GM19328 (cell line): ENCODE results near the gene ARHGAP10.
A peak's percentile ranks its signal among the peaks of the same experiment; 100 is the strongest.

Experiments used
- ATAC-seq: cut with Tn5 transposase; IDR thresholded peaks from one replicate; pipeline ENCODE4 v1.9.1; 2021; ENCODE audit warnings: mild to moderate bottlenecking, moderate library complexity; ENCODE audit not compliant: unreplicated experiment

ARHGAP10 gene

GRCh38 chr4:148023512-148024181, 291.8 kb downstream of the ARHGAP10 start:
- ATAC-seq: no peak

- ATAC-seq: no peak
Observed at GRCh38 chr4:148025981-148026380, 294.1 kb downstream of the ARHGAP10 start.

- ATAC-seq: no peak
Observed at GRCh38 chr4:148027201-148027600, 295.3 kb downstream of the ARHGAP10 start.

GRCh38 chr4:148029781-148030180, 297.9 kb downstream of the ARHGAP10 start:
- ATAC-seq: no peak

GRCh38 chr4:148030193-148030873, 298.4 kb downstream of the ARHGAP10 start:
- no peak for ATAC-seq

- ATAC-seq: no peak
Observed at GRCh38 chr4:148034813-148035212, 302.9 kb downstream of the ARHGAP10 start.

GRCh38 chr4:148041606-148042329, 309.9 kb downstream of the ARHGAP10 start:
- ATAC-seq: no peak

GRCh38 chr4:148044089-148044911, 312.4 kb downstream of the ARHGAP10 start:
- ATAC-seq: peak; percentile 2

GRCh38 chr4:148044912-148045352, 313.0 kb downstream of the ARHGAP10 start:
- peak; percentile 94 for ATAC-seq

- no peak for ATAC-seq
Observed at GRCh38 chr4:148048598-148048997, 316.7 kb downstream of the ARHGAP10 start.

GRCh38 chr4:148051403-148051802, 319.5 kb downstream of the ARHGAP10 start:
- no peak for ATAC-seq

GRCh38 chr4:148052448-148052847, 320.6 kb downstream of the ARHGAP10 start:
- no peak for ATAC-seq

- ATAC-seq: no peak
Observed at GRCh38 chr4:148053298-148054003, 321.6 kb downstream of the ARHGAP10 start.

- ATAC-seq: no peak
Observed at GRCh38 chr4:148054275-148054674, 322.4 kb downstream of the ARHGAP10 start.

GRCh38 chr4:148055844-148056243, 324.0 kb downstream of the ARHGAP10 start:
- no peak for ATAC-seq

GRCh38 chr4:148056879-148057278, 325.0 kb downstream of the ARHGAP10 start:
- ATAC-seq: peak; percentile 81

GRCh38 chr4:148057516-148057915, 325.6 kb downstream of the ARHGAP10 start:
- ATAC-seq: peak; percentile 36

GRCh38 chr4:148057984-148058859, 326.3 kb downstream of the ARHGAP10 start:
- no peak for ATAC-seq

GRCh38 chr4:148059617-148060180, 327.8 kb downstream of the ARHGAP10 start:
- ATAC-seq: no peak
